Mammary epithelial cell (primary cell): ENCODE data around the gene TMEM170B.

Experiments used
- EZH2 ChIP-seq: IDR thresholded peaks from 2 replicates; pipeline ENCODE4 v1.6.1; 2012; ENCODE audit warnings: low read length, inconsistent platforms, borderline replicate concordance
- TF ChIP-seq, protein P1 (sequence below), 2 donors: IDR thresholded peaks in 1 of 2; conservative IDR thresholded peaks in 1 of 2; 2 replicates each; pipeline ENCODE4 v1.5.1; 2011 to 2012; ENCODE audit warnings: inconsistent platforms in 2 of 2, low read length in 2 of 2, mild to moderate bottlenecking in 2 of 2, control low read depth in 1 of 2, low read depth in 1 of 2; ENCODE audit not compliant: insufficient read depth in 1 of 2; ENCODE audit errors: extremely low read depth in 1 of 2

- TF ChIP-seq, protein P1, sequence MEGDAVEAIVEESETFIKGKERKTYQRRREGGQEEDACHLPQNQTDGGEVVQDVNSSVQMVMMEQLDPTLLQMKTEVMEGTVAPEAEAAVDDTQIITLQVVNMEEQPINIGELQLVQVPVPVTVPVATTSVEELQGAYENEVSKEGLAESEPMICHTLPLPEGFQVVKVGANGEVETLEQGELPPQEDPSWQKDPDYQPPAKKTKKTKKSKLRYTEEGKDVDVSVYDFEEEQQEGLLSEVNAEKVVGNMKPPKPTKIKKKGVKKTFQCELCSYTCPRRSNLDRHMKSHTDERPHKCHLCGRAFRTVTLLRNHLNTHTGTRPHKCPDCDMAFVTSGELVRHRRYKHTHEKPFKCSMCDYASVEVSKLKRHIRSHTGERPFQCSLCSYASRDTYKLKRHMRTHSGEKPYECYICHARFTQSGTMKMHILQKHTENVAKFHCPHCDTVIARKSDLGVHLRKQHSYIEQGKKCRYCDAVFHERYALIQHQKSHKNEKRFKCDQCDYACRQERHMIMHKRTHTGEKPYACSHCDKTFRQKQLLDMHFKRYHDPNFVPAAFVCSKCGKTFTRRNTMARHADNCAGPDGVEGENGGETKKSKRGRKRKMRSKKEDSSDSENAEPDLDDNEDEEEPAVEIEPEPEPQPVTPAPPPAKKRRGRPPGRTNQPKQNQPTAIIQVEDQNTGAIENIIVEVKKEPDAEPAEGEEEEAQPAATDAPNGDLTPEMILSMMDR (conservative IDR thresholded peaks at IDR 0.05 in 1 of 2, IDR thresholded peaks at IDR 0.05 in 1 of 2; ENCODE audit: extremely low read depth in 1 of 2, insufficient read depth in 1 of 2, low read depth in 1 of 2, low read length in 2 of 2) = peak; percentile 9 to 40
- no peak for TF ChIP-seq EZH2
Observed at GRCh38 chr6:11595903-11596302, 58.4 kb downstream of the TMEM170B start.
